HPDE6-E6E7 (cell line): ENCODE measurements around the gene GRID1.
"Not testable (repeated sequence)": the region's sequence is repeated elsewhere in the genome, so short reads cannot be mapped to it uniquely, and the experiment has no call there.

Source experiments
- DNase-seq: peaks from one replicate; pipeline ENCODE4 v3.0.0; 2011; ENCODE audit warnings: missing footprints; ENCODE audit errors: extremely low spot score

The GRID1 gene

DNA sequence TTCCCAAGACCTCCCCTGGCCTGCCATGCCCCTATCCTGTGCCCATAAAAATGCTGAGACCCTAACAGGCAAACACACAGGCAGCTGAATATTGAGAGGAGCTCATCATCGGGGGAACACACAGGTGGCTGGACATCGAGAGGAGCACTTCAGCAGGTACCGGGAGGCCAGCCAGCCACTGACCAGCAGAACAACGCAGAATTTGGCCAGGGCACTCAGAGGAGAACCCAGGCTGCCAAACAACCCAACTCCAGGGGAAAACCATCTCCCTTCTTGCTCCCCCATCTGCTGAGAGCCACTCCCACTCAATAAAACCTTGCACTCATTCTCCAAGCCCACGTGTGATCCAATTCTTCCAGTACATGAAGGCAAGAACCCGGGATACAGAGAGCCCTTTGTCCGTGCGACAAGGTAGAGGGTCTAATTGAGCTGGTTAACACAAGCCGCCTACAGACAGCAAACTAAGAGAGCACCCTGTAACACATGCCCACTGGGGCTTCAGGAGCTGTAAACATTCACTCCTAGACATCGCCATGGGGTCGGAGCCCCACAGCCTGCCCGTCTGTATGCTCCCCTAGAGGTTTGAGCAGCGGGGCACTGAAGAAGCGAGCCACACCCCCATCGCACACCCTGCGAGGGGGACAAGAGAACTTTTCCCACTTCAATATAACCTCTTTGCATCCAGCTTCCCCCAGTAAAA, 258.8 kb downstream of the GRID1 start:
- DNase-seq: not testable (repeated sequence)

DNA sequence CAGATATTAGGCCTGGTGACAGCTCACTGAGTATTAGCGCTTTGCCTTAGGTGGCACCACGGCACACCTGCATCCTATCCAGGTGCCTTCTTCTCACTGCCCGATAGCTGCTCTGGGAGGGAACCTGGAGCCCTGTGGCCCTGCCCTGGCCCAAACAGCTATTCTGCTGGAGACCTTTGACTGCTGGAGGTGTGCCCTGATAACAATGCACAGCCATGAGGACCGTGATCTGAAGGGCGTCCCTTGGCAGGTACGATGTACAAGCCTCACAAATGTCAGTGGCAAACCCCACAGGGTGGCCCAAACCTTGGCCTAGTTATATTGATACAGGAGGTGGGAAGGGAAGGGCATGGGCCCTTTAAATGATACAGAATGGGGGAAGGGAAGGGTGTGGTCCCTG, 259.5 kb downstream of the GRID1 start:
- no peak for DNase-seq

DNA sequence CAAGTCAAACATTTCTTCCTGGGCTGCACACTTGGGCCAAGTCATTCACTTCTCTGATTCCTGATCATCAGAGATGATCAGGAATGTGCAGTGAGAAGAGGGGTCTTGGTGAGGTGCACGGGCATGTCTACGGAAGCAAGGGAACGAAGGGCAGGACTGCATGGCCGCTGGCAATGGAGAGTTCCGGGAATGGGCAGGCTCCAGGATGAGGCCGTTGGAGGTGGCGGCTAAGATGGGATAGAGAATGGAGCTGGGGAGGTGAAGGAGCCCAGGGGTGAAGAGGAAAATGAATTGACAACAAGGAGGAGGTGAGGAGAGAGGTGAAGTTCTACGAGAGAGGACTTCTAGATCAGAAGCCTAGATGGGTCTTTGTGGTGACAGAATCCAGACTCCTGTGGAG, 260.0 kb downstream of the GRID1 start:
- DNase-seq: no peak

DNA sequence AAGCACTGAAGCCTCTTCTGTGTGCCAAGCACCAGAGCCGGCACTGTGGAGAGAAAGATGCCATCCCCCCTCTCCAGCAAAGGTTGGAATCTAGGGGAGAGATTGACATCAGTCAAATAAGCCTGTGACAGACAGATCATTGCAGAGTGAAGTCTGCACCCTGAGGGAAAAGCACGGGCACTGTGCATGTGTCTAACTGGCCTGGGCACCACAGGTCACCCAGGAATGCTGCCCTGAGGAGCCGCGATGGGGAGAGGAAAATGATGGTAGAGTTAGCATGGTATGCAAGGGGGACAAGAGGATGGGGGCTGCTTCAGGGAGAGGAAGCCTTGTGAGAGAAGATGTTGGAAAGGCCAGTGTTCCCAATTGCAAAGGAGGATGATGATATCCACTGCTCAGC, 261.0 kb downstream of the GRID1 start:
- DNase-seq: no peak

DNA sequence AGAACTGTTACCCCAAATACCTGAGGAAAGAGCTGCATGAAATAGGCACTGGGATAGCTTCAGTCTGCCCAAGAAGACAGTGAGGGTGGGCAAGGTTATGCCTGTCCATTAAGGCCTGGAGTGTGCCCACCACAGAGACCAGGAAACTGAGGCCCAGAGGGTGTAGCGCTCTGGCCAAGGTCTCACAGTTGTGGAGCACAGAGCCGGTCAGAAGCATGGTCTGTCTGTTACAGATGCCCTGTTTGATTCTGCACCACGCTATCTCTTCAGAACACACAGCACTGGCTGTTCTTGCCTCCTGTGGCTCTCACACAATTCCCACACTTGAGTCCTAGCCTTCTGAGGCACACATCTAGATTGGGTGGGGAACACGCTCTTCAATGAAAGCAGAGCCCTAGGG, 261.4 kb downstream of the GRID1 start:
- DNase-seq: no peak

DNA sequence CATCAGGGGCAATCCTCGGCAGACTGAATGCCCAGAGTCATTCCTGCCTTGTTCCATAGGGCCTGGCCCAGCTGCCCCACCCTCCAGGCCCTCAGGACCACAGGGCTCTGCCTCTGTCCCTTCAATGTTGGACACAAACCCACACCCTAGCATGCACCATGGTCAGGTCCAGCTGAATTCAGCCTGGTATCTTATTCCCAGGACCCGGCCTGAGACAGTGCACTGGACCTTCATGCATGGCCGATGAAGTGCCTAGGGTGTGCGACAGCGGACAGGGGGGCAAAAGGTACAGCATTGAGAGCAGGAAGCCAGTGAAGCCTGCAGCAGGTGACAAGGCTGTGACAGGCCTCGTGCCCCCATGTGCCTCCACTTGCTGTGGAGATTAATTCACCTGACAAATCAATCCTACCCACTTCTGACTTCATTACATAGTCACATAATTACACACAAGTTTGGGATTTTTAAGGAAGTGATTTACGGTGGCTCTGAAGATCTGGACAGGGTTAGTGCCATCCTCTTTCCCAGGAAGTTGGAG, 261.9 kb downstream of the GRID1 start:
- DNase-seq: no peak

DNA sequence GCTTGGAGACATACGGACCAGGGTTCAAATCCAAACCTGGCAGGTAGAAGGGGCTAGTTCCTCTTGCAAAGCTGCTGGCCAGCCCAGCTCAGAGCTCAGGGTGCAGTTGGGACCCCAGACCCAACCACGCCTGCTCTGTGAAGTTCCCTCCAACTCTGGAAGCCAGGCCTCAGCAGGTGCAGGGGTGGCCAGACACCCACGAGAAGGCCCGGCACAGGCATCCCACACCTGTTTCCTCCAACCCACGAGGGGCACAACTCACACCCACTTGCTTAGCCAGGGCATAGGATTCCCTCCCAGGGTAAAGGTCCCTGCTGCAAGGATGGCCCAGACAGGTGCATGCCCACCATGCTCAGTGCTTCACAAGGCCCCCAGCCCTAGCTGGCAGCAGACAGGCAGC, 262.4 kb downstream of the GRID1 start:
- no peak for DNase-seq

DNA sequence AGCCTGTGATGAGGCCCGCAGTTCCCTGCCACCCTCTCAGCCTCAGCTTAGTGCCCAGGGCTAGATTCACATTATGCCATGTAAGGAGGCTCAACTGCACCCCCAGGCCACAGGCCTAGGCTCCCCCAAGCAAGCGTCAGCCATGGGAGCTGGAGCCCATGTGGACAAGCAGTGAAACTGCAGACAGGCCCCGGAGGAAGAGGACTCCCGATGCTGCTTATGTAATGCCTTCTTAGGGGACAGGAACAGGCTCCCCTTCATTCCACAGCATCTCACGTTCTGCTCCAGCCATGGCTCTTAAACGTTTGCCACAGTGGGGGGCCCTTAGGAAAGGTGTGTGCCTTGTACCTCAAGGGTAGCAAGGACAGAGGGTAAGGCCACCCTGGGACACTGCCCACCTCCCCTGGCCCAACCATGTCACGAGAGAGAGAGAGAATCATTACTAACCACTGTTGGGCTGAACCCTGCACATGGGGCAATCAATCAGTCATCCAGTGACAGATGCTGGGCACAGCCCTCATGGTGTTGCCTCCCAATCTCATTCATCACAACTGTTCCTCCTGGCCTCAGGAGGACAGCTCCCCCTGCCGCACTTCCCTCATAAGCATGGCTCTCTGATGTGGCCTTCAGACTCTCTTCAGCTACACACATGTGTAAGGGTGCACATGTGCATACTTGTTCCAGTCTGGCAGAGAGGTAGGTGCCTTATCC, 263.0 kb downstream of the GRID1 start:
- no peak for DNase-seq

DNA sequence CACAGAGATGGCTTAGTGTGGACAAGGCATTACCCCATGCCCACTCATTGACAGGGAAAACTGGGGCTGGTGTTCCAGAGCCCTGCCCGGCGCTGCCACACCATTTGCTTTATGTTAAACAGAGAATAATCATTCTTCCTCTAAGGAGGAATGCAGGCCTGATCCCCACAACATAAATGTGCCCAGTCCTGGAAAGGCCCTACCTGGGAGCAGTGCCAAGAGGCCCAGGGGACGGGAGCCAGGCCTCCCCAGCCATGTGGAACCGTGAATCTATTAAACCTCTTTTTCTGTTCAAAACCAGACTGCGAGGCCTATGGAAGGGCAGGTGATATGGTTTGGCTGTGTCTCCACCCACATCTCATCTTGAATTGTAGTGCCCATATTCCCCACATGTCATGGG, 264.1 kb downstream of the GRID1 start:
- DNase-seq: no peak

DNA sequence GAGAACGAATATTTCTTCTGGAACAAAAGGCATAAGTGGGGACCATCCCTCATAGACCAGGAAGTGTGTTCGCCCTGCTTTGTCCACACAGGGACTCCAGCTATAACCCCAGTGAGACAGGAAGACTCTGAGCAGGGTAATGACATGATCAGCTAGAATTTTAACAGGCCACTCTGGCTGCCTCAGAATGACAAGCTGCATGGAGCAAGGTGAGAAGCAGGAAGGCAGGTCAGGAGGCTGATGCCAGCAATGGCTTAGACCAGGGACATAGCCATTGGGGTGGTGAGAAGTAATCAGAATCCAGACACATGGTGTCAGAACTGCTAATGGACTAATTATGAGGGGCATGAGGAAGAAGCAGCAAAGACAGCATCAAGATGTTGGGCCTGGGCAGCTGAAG, 264.6 kb downstream of the GRID1 start:
- DNase-seq: no peak

DNA sequence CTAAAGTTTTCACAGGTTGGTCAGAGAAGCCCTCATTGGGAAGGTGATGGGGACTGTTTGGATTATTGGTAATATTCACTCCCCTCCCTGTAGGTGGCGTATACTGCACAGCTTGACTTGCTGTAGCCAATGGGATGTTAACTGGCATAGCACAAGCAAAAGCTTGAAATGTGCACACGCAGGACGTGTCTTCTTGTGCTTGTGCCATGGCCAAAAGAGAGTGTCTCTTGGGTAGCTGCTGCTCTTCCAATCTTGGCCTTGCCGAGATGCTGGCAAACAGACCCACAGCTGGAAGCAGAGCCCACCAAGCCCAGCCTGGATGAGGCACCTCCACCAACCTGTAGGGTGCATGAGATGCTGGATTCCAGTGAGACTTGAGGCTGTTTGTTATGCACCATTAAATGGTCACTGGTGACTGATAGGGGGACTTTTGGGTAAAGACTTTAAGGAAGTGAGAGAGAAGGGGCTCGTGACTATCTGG, 266.0 kb downstream of the GRID1 start:
- no peak for DNase-seq

DNA sequence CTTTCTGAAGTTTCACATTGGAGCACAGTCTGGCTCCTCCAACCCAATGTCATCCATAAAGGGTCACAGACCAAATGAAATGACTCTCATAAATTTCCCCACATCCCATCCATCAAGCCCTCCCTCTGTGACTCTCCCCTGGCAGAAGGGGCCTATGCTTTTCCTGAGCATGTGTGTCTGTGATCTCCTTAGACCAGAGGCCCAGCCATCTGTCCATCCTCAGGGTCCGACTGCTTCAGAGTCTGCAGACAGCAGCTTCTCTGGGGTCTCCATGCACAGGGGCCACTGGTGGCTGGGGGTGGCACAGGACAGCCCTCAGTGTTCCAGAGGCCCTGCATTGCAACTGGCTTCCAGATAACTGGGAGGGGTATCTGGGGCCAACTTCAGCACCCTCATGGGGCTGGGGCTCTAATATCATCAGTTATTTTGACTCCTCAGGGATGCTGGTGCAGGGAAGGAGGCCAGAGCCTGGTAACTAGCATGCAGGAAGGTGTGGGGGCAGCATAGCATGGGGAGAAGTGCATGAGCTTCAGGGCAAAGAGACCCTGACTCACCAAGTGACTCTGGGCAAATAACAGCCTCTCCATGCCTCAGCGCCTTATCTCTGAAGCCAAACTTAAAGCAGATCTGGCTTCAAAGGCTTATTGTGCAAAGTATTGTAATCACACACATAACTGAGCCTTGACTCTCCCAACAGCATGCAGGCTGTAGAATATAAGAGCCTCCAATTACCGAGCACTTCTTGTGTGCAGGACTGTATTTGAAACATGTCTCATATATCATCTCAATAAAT, 266.9 kb downstream of the GRID1 start:
- DNase-seq: no peak

DNA sequence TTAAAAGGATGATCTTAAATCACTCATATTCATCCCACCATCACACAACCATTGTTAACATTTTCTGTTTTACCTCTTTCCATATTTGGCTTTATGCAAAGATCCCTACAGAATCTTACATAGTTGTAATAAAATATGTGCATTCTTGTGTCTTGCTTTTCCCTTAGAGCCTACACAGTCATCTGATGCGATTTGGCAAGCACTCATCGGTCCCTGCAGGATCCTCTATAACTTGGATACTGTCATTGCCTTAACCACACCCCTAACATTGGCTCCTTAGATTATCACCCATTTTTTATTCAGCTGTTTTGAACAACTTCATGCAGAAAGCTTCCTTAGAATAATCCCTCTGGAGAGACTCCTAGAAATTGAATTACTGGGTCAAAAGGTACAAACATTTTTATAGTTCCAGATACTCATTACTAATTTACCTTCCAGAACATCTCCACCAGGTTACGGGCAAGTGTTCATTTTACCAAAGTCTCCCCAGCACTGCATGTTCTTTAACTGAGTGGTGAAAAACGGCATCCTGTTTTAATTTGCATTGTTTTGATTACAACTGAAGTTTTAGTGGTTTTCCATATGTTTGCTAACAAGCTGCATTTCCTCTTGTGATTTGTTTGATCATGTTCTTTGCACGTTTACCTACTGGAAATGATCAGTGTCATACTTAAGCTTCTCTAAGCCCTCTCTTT, 268.3 kb downstream of the GRID1 start:
- no peak for DNase-seq

DNA sequence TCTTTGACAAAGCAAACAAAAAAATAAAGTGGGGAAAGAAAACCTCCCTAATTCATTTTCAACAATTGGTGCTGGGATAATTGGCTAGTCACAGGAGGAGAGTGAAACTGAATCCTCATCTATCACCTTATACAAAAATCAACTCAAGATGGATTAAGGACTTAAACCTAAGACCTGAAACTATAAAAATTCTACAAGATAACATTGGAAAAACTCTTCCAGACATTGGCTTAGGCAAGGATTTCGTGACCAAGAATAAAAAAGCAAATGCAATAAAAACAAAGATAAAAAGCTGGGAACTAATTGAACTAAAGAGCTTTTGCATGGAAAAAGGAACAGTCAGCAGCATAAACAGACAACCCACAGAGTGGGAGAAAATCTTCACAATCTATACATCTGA, 271.5 kb downstream of the GRID1 start:
- not testable (repeated sequence) for DNase-seq

DNA sequence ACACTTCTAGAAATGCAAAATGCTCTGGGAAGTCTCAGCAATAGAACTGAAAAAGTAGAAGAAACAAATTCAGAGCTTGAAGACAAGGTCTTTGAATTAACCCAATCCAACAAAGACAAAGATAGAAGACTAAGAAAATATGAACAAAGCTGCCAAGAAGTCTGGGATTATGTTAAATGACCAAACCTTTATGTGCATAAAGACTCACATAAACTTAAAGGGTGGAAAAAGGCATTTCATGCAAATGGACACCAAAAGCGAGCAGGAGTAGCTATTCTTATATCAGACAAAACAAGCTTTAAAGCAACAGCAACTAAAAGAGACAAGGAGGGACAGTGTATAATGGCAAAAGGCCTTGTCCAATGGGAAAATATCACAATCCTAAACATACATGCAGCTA, 274.3 kb downstream of the GRID1 start:
- DNase-seq: not testable (repeated sequence)

DNA sequence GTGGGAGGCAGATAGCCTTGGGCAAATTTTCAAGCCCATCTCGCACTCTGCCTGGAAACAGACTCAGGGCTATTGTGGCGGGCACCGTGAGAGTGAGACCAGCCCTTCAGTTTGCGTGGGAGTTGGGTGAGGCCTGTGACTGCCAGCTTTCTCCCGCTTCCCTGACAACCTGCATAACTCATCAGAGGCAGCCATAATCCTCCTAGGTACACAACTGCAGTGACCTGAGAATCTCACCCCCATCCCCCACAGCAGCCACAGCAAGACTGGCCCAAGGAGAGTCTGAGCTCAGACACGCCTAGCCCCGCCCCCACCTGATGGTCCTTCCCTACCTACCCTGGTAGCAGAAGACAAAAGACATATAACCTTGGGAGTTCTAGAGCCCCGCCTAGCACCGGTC, 275.4 kb downstream of the GRID1 start:
- DNase-seq: no peak

DNA sequence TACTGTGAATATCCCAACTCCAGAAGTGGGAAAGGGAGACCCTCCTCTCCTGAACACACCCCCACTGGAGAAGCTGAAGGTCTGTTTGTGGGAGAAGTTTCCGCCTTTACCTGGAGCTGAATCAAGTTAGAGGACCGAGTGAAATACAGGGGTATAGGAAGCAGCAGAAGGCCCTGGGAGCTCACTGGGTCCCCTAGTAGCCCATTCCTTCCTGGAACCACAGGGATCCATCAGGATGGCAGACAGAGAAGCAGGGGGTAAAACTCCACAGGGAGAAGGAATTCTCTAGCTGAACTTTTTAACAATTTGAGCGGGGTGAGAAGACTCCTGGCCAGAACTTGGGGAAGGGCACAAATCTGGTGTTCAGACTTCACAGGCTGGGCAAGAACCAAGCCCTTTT, 275.8 kb downstream of the GRID1 start:
- no peak for DNase-seq

DNA sequence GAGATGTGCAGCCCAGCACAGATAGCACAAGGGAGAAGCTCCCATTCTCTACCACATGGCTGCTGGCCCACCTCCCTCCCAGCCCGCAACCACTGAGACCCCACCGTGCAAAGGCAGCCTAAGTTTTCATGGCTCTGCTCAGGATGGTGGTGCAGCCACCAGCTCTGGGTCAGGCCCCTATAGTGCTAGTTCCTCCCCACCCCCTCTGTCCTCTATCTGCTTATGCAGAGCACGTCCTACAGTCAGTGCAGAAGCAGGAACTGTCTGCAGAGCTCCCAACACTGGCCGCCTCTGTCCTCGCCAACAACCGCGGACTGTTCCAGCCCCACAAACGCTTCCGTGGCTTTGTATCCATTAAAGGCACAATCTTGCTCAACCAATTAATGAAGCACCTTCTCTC, 278.9 kb downstream of the GRID1 start:
- DNase-seq: no peak

DNA sequence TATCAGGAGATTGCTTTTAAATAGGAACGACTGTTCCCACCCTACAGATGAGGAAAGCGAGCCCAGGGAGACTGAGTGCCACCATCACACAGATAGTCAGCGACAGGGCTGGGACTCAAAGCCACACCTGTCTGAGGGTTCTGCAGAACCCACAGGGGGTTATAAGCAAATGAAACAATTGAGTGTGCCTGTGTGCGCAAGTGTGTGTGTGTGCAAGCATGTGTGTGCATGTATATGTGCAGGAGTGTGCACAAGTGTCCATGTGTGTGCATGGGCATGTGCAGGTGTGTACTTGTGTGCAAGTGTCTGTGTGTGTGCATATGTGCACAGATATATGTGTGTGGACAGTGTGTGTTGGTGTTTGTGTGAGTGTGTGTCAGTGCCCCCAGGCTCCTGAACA, 280.2 kb downstream of the GRID1 start:
- DNase-seq: no peak

DNA sequence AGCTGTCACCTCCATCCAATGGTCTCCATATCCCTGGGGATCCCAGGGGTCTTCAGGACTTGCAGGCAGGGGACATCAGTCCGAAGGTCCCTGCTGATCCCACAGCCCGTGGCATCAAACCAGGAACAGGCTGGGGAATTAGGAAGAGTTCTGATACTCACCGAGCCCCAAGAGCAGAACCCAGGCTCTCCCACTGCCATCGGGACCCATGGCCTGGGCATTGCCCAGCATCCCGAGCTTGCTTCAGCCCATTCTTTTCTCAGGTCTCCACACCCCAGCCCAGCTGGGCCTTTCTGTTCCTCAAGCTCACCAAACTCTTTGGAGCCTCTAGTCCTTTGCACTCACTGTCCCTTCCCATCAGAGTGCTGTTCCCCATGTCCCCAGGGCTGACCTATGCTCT, 280.9 kb downstream of the GRID1 start:
- no peak for DNase-seq

DNA sequence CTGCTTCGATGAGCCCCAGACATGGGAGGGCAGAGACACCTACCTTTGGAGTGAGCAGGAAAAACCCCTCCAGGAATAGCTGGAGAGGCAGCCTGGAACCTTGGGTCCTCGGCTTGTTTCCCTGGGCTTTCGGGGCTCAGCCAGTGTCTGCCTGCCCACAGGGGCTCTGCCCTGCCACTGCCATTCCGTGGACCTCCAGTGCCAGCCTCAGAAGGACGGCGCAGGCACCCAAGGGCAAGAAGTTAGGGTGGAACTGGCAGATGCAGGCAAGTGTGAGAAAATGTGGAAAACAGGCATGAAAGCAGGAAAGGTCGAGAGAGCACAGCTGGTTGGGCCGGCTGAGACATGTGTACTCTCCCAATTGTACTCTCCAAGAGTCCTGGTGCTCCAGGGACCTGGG, 281.5 kb downstream of the GRID1 start:
- DNase-seq: no peak

DNA sequence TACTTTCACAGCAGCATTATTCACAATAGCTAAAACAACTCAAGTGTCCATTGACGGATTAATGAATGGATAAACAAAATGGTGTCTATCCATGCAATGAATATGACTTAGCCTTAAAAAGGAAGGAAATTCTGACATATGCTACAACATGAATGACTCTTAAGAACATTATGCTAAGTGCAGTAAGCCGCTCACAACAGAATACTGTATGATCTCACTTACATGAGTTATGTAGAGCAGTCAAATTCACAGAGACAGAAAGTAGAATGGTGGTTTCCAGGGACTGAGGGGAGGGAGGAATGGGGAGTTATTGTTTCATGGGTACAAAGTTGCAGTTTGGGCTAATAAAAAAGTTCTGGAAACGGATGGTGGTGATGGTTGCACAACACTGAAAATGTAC, 282.0 kb downstream of the GRID1 start:
- no peak for DNase-seq
